DOHH2 (cell line): ENCODE results near the gene FTSJ3.

Source experiments
- EZH2phosphoT487 ChIP-seq: fragments of 200-600 bp; sonication (generic); IDR thresholded peaks from 2 replicates; pipeline ENCODE4 v1.6.1; 2017; ENCODE audit warnings: borderline replicate concordance, mild to moderate bottlenecking, antibody characterized with exemption, low read length, moderate library complexity, mixed read lengths
- TF ChIP-seq, protein P1 (sequence below): fragments of 200-600 bp; sonication (generic); IDR thresholded peaks from one replicate; pipeline ENCODE4 v1.5.1; 2014; ENCODE audit warnings: antibody characterized with exemption, mild to moderate bottlenecking, low read depth, low read length; ENCODE audit not compliant: poor library complexity, severe bottlenecking

DNA sequence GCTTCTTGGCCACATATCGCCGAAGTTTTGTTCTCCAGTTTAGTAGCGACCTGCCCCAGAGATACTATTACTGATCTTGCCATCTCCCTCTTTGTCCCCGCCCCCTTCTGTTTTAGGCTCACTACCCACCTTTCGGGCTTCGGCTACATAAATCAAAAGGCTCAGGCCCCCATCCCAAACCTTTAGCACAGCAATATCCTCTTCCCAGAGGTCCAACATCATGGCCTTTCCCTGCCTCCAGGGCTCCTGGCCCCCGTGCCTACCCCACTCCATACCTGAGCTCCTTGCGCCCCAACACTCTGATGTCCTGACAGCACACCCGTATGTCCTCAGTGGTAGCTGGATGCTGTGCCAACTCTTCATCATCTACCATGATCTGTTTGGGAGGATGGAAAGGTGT is 3.1 kb downstream of the FTSJ3 start:
- TF ChIP-seq, protein P1, sequence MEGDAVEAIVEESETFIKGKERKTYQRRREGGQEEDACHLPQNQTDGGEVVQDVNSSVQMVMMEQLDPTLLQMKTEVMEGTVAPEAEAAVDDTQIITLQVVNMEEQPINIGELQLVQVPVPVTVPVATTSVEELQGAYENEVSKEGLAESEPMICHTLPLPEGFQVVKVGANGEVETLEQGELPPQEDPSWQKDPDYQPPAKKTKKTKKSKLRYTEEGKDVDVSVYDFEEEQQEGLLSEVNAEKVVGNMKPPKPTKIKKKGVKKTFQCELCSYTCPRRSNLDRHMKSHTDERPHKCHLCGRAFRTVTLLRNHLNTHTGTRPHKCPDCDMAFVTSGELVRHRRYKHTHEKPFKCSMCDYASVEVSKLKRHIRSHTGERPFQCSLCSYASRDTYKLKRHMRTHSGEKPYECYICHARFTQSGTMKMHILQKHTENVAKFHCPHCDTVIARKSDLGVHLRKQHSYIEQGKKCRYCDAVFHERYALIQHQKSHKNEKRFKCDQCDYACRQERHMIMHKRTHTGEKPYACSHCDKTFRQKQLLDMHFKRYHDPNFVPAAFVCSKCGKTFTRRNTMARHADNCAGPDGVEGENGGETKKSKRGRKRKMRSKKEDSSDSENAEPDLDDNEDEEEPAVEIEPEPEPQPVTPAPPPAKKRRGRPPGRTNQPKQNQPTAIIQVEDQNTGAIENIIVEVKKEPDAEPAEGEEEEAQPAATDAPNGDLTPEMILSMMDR = no peak
- no peak for TF ChIP-seq EZH2phosphoT487
